GM12864 (cell line): ENCODE measurements around the gene BDH1.
"Not testable (repeated sequence)": the region's sequence is repeated elsewhere in the genome, so short reads cannot be mapped to it uniquely, and the experiment has no call there.

Experiments used
- DNase-seq: peaks from one replicate; pipeline ENCODE4 v3.0.0-alpha.2; 2011; ENCODE audit warnings: low read depth
- H3K4me3 ChIP-seq: 2 replicates; pipeline ENCODE4 v1.5.1; 2011; ENCODE audit warnings: mild to moderate bottlenecking, low read depth, low read length, control low read depth
- CTCF ChIP-seq: IDR thresholded peaks from 2 replicates; pipeline ENCODE4 v1.5.1; 2011; ENCODE audit warnings: low read depth, mild to moderate bottlenecking, moderate library complexity, low read length, control low read depth, inconsistent platforms; ENCODE audit errors: missing control alignments

The BDH1 gene

GRCh38 chr3:197482001-197482400 lies 73.8 kb downstream of the BDH1 start:
- no peak for TF ChIP-seq CTCF
- H3K4me3 ChIP-seq, result no peak overlapping the region
- no peak for DNase-seq

GRCh38 chr3:197480320-197480719 lies 75.4 kb downstream of the BDH1 start:
- DNase-seq, result no peak
- no peak for TF ChIP-seq CTCF
- no peak overlapping the region for H3K4me3 ChIP-seq

- no peak overlapping the region for H3K4me3 ChIP-seq
- DNase-seq, result no peak
- TF ChIP-seq CTCF, result no peak
These were observed 76.8 kb downstream of the BDH1 start for GRCh38 chr3:197478746-197479668.

GRCh38 chr3:197477816-197478215 lies 78.0 kb downstream of the BDH1 start:
- not testable (repeated sequence) for DNase-seq, H3K4me3 ChIP-seq

- no peak overlapping the region for H3K4me3 ChIP-seq
- no peak for TF ChIP-seq CTCF
- DNase-seq, result no peak
These were observed 79.7 kb downstream of the BDH1 start for GRCh38 chr3:197475997-197476525.

GRCh38 chr3:197475514-197475913 lies 80.3 kb downstream of the BDH1 start:
- no peak for DNase-seq
- no peak for TF ChIP-seq CTCF
- no peak overlapping the region for H3K4me3 ChIP-seq

GRCh38 chr3:197472151-197472550 lies 83.6 kb downstream of the BDH1 start:
- no peak for TF ChIP-seq CTCF
- no peak for DNase-seq
- no peak overlapping the region for H3K4me3 ChIP-seq
